Measurements from ENCODE around the gene LYSMD1. TPM values are rescaled to one million over a fixed set of nuclear protein-coding genes. Genes with fewer than 3 reads are reported as not detected.

Gene LYSMD1
- total RNA-seq, 1 experiment from 2014 or later, result 5.0 TPM

DNA sequence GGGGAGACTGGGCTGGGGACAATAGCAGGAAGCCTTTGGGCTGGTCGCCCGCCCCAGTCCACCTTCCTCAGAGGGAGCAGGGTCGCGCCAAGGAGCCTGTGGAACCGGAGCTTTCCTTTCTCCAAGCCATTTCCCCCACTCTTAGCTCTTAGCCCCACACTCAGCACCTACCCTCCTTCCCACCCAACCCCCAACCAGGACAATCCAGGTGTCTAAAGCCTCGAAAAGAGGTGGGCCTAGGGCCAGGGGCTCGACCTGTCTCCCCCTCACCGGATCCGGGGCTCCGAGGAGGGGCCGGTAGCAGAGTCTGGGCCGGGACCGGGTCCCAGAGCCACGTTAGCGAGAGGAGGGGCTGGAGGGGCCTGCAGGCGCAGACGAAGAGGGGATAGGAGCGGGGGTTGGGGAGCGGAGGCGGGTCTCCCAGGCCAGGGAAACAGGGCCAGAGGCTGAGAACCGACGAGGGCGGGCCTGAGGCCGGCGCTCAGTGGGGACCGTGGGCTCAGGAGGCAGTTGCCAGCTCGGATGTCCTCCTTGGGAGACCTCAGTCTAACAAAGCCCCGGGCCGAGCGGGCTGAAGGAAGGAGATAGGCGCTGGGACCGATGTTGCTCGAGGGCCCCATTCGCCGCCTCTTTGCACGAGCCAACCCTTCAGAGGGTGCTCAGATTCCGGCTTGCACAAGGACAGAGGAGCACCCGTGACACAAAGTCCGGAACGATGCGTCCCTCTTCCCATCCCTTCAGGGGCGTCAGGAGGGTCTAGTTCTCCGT, 20.2 kb downstream of the LYSMD1 start:
- H3K27ac Mint-ChIP-seq (ENCODE audit: unreplicated experiment), result no peak overlapping the region
- Histone ChIP-seq H3K4me3 (ENCODE audit: low read depth, low read length) (peak overlapping the region; percentile 80), H3K27me3 (replicated peaks; ENCODE audit: control insufficient read depth, insufficient read depth, low read length) (no peaks in the 10 kb centered on the region), H3K4me1 (peaks cover 16% of the 10 kb centered on the region), H3K36me3 (ENCODE audit: control insufficient read depth, insufficient read depth, low read length) (no peaks in the 10 kb centered on the region), H3K9me3 (no peaks in the 10 kb centered on the region)
- H3K4me3 Mint-ChIP-seq (ENCODE audit: unreplicated experiment), result peak overlapping the region; percentile 86
- no TSS peak for BruUV-seq (replicated peaks)
- ChIA-PET CTCF (interaction anchor here (1.1 kb wide), 1 partner anchor 46 kb away, joined by 4 read pairs; no protein-coding TSS in a partner anchor), POLR2A (interaction anchor here (0.5 kb wide), 1 partner anchor 68 kb away, joined by 4 read pairs; no protein-coding TSS in a partner anchor)
- H3K36me3 Mint-ChIP-seq (ENCODE audit: insufficient read depth, unreplicated experiment), result peaks cover 4% of the 10 kb centered on the region
- no peaks in the 10 kb centered on the region for H3K9me3 Mint-ChIP-seq (ENCODE audit: unreplicated experiment)
- intact Hi-C loops (cut with micrococcal nuclease; ENCODE audit: unreplicated experiment), result loop anchor here (2.0 kb wide), 2 partner anchors 15 to 75 kb away; partner anchors contain the start of gene GABPB2
- peaks cover 12% of the 10 kb centered on the region for H3K4me1 Mint-ChIP-seq (ENCODE audit: low read depth, unreplicated experiment)
- no peak for DNase-seq
- no peaks in the 10 kb centered on the region for H3K27me3 Mint-ChIP-seq (ENCODE audit: insufficient read depth, unreplicated experiment)
- TF ChIP-seq, protein P1, sequence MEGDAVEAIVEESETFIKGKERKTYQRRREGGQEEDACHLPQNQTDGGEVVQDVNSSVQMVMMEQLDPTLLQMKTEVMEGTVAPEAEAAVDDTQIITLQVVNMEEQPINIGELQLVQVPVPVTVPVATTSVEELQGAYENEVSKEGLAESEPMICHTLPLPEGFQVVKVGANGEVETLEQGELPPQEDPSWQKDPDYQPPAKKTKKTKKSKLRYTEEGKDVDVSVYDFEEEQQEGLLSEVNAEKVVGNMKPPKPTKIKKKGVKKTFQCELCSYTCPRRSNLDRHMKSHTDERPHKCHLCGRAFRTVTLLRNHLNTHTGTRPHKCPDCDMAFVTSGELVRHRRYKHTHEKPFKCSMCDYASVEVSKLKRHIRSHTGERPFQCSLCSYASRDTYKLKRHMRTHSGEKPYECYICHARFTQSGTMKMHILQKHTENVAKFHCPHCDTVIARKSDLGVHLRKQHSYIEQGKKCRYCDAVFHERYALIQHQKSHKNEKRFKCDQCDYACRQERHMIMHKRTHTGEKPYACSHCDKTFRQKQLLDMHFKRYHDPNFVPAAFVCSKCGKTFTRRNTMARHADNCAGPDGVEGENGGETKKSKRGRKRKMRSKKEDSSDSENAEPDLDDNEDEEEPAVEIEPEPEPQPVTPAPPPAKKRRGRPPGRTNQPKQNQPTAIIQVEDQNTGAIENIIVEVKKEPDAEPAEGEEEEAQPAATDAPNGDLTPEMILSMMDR (IDR thresholded peaks at IDR 0.05; ENCODE audit: insufficient read depth in 1 of 2, low read depth in 1 of 2, low read length in 1 of 2, severe bottlenecking in 1 of 2, unreplicated experiment in 1 of 2), result no peak

DNA sequence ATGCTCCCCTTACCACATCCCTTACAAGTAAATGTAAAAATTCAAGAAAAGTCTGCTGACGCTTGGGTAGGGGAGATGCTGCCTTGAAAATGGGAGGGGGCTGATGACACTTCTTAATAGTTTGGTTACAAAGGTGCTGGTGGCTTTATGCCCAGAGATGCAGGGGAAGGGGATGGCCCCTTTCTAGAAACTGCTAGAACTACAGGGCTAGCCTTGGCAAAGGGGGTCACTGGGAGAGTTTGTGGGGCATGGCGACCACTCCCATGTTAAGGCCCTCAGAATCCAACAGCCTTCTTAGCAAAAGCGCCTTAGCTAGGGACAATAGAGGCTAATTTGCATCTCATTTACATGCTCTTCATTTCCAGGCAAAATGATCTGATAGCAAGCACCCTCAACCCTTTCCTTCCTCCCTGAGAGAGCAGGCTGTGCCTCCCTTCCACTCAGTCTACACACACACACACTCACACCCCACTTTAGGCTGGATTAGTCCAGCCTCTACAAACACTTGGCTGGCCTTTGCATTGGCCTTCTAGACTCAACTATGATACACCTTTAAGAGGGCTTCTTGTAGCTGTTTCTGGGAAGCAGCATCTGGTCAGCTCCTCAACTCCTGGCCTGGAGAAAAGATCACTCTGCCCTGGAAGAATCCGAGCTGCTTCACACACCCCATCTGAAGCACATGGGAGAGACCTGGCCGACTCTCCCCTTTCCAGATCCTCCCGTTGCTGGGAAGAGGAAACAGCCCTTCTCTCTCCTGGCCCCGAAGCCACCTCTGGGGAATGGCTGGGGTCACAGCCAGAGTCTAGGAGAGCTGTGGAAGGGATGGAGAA, 21.0 kb downstream of the LYSMD1 start:
- BruUV-seq (replicated peaks), result no TSS peak
- H3K4me3 ChIP-seq (ENCODE audit: low read depth, low read length), result no peak overlapping the region
- ChIA-PET POLR2A (interaction anchor here (0.5 kb wide), 1 partner anchor 67 kb away, joined by 4 read pairs; no protein-coding TSS in a partner anchor), CTCF (interaction anchor here (0.6 to 1.1 kb wide), 2 partner anchors 20 to 45 kb away, joined by 3 to 4 read pairs; no protein-coding TSS in a partner anchor)
- TF ChIP-seq, protein P1 (IDR thresholded peaks at IDR 0.05; ENCODE audit: insufficient read depth in 1 of 2, low read depth in 1 of 2, low read length in 1 of 2, severe bottlenecking in 1 of 2, unreplicated experiment in 1 of 2), result no peak
- DNase-seq, result no peak
- peaks cover 16% of the 10 kb centered on the region for H3K4me1 ChIP-seq
- peaks cover 4% of the 10 kb centered on the region for H3K36me3 Mint-ChIP-seq (ENCODE audit: insufficient read depth, unreplicated experiment)
- H3K27ac Mint-ChIP-seq (ENCODE audit: unreplicated experiment), result no peak overlapping the region
- no peaks in the 10 kb centered on the region for H3K36me3 ChIP-seq (ENCODE audit: control insufficient read depth, insufficient read depth, low read length)
- H3K4me3 Mint-ChIP-seq (ENCODE audit: unreplicated experiment), result no peak overlapping the region
- H3K27me3 Mint-ChIP-seq (ENCODE audit: insufficient read depth, unreplicated experiment), result no peaks in the 10 kb centered on the region
- H3K4me1 Mint-ChIP-seq (ENCODE audit: low read depth, unreplicated experiment), result peaks cover 12% of the 10 kb centered on the region
- H3K9me3 Mint-ChIP-seq (ENCODE audit: unreplicated experiment), result no peaks in the 10 kb centered on the region
- no peaks in the 10 kb centered on the region for H3K9me3 ChIP-seq
- intact Hi-C loops (cut with micrococcal nuclease; ENCODE audit: unreplicated experiment), result no loop called here
- H3K27me3 ChIP-seq (replicated peaks; ENCODE audit: control insufficient read depth, insufficient read depth, low read length), result no peaks in the 10 kb centered on the region

DNA sequence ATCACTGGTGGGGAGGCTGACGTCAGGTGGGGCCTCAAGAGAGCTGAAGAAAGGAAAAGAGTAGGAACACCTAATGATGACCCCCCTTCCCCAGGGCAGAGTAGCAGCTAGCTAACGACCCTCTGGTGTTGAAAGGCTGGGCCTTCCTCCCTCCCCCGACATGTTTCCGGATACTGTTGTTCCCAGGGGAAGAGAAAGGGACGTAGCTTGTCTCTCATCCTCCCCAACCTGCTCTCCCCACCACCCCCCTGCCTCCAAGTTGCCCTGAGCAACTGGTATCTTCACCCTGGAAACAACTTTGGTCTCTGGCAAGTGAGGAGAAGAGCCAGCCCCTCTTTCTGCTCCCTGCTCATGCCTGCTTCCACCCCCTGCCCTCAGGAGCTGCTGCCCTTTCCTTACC, 21.7 kb downstream of the LYSMD1 start:
- H3K4me3 Mint-ChIP-seq (ENCODE audit: unreplicated experiment), result no peak overlapping the region
- no peak for DNase-seq
- H3K9me3 Mint-ChIP-seq (ENCODE audit: unreplicated experiment), result no peaks in the 10 kb centered on the region
- Histone ChIP-seq H3K36me3 (ENCODE audit: control insufficient read depth, insufficient read depth, low read length) (no peaks in the 10 kb centered on the region), H3K4me1 (peaks cover 16% of the 10 kb centered on the region), H3K27me3 (replicated peaks; ENCODE audit: control insufficient read depth, insufficient read depth, low read length) (no peaks in the 10 kb centered on the region), H3K9me3 (no peaks in the 10 kb centered on the region), H3K4me3 (ENCODE audit: low read depth, low read length) (no peak overlapping the region)
- ChIA-PET POLR2A (no interaction called here), CTCF (no interaction called here)
- TF ChIP-seq, protein P1 (IDR thresholded peaks at IDR 0.05; ENCODE audit: insufficient read depth in 1 of 2, low read depth in 1 of 2, low read length in 1 of 2, severe bottlenecking in 1 of 2, unreplicated experiment in 1 of 2), result no peak
- peaks cover 12% of the 10 kb centered on the region for H3K4me1 Mint-ChIP-seq (ENCODE audit: low read depth, unreplicated experiment)
- intact Hi-C loops (cut with micrococcal nuclease; ENCODE audit: unreplicated experiment), result no loop called here
- no peaks in the 10 kb centered on the region for H3K27me3 Mint-ChIP-seq (ENCODE audit: insufficient read depth, unreplicated experiment)
- no peak overlapping the region for H3K27ac Mint-ChIP-seq (ENCODE audit: unreplicated experiment)
- no TSS peak for BruUV-seq (replicated peaks)
- peaks cover 4% of the 10 kb centered on the region for H3K36me3 Mint-ChIP-seq (ENCODE audit: insufficient read depth, unreplicated experiment)
